ENCODE results near the gene SND1. TPM values are rescaled to one million over a fixed set of nuclear protein-coding genes. Genes with fewer than 3 reads are reported as not detected.

SND1 gene
- total RNA-seq, 1 donor from 2014 or later, result 232 TPM

DNA sequence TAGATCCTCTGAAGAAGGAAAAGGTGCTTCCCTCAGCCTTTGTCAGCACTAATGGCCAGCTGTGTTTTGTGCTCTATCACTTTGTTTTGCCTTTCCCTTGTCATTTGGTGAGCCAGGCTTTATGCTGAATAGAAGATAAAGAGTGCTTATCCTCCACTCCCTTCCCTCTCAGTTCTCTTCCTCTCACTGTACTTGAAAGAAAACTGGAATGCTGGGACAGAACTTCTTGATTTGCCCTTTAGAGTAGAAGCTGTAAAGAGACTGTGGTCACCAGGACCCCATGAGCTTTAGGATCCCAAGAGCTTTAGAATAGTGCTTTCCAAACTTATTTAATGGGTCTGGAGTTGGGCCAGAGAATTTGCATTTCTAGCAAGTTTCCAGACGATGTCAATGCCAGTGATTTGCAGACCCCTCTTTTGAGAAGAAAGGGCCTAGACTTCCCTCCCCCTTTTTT is 297.8 kb downstream of the SND1 start:
- Histone ChIP-seq H3K27me3 (ENCODE audit: control insufficient read depth, insufficient read depth, low read length) (no peaks in the 10 kb centered on the region), H3K4me3 (ENCODE audit: low read depth, low read length) (no peak overlapping the region), H3K36me3 (ENCODE audit: control insufficient read depth, insufficient read depth, low read length) (no peaks in the 10 kb centered on the region)
- FAIRE-seq (no peak), DNase-seq (ENCODE audit: low read depth) (no peak)
- TF ChIP-seq CTCF (IDR thresholded peaks at IDR 0.05; ENCODE audit: insufficient read depth, low read length, severe bottlenecking), result no peak

GRCh38 chr7:127950233-127950935 is 298.4 kb downstream of the SND1 start:
- FAIRE-seq (no peak), DNase-seq (ENCODE audit: low read depth) (no peak)
- Histone ChIP-seq H3K36me3 (ENCODE audit: control insufficient read depth, insufficient read depth, low read length) (no peaks in the 10 kb centered on the region), H3K4me3 (ENCODE audit: low read depth, low read length) (no peak overlapping the region), H3K27me3 (ENCODE audit: control insufficient read depth, insufficient read depth, low read length) (no peaks in the 10 kb centered on the region)
- no peak for TF ChIP-seq CTCF (IDR thresholded peaks at IDR 0.05; ENCODE audit: insufficient read depth, low read length, severe bottlenecking)

DNA sequence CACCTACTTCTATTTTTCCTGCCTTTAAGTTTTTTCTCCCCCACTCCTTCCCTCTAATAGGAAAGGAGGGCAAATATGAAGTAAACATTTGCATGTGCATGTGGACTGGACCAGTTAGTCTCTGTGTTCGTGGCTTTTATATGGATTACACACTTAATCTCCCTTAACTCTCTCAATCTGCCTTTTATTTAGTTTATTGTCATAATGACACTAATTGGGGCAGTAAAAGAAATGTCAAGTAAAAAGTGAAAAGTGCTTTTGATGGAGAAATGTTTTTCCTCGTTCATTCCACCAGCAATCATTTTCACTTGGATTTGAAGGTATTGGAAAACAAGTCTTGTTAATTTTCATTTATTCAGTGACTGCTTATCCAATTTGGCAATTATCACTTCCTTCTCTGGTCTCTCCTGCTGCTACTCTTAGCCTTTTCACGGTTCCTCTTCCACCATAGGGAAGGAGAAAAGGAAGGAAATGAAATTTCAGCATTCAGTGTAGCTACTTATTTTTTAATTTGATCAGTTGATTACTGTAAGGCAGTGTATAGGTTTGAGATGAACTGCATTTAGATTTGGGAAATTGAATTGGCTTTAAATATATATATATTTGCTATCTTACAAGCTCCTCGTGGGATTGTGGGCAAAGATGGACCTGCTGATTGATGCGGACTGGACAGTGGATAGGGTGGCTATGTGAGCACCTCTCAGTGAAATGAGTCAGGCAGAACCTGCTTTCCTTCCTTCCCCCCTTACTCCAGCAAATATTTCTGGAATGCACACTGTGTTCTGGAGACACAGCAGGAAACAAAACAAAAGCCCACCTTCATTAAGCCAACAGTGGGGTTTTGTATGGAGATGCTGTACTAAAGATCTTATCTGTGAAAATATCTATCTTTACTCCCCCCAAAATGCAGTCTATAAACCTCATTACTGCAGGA is 301.7 kb downstream of the SND1 start:
- Histone ChIP-seq H3K27me3 (ENCODE audit: control insufficient read depth, insufficient read depth, low read length) (no peaks in the 10 kb centered on the region), H3K36me3 (ENCODE audit: control insufficient read depth, insufficient read depth, low read length) (no peaks in the 10 kb centered on the region), H3K4me3 (ENCODE audit: low read depth, low read length) (no peak overlapping the region)
- no peak for DNase-seq (ENCODE audit: low read depth)
- TF ChIP-seq CTCF (IDR thresholded peaks at IDR 0.05; ENCODE audit: insufficient read depth, low read length, severe bottlenecking), result no peak
- no peak for FAIRE-seq

- no peak overlapping the region for H3K4me3 ChIP-seq (ENCODE audit: low read depth, low read length)
- no peak for DNase-seq (ENCODE audit: low read depth)
- no peaks in the 10 kb centered on the region for H3K36me3 ChIP-seq (ENCODE audit: control insufficient read depth, insufficient read depth, low read length)
- H3K27me3 ChIP-seq (ENCODE audit: control insufficient read depth, insufficient read depth, low read length), result no peaks in the 10 kb centered on the region
- FAIRE-seq, result no peak
- TF ChIP-seq CTCF (IDR thresholded peaks at IDR 0.05; ENCODE audit: insufficient read depth, low read length, severe bottlenecking), result no peak
Observed at GRCh38 chr7:127954357-127954748, 302.4 kb downstream of the SND1 start.

DNA sequence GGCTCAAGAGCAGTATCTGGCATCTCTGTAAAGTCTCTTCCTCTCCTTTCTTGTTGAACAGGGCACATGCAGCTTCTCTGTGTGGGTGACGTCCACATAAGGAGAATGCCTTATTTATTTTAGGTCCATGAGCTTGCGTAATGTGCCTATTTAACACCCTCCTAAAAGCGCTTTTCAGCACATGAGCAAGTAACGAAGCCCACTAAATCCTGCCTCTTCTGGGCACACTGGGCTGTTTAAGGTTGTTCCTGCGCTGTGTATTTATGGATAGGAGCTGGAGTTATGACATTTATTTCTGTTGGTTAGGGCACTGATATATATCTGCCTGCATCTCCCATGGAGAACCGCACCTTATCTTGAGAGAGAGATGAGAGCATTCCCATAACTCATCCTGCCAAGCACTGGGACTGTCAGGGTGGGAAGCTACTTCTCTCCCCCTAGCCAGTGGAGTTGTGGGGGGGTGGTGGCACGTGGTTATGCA is 303.1 kb downstream of the SND1 start:
- TF ChIP-seq CTCF (IDR thresholded peaks at IDR 0.05; ENCODE audit: insufficient read depth, low read length, severe bottlenecking), result no peak
- DNase-seq (ENCODE audit: low read depth) (no peak), FAIRE-seq (no peak)
- no peaks in the 10 kb centered on the region for H3K27me3 ChIP-seq (ENCODE audit: control insufficient read depth, insufficient read depth, low read length)
- H3K4me3 ChIP-seq (ENCODE audit: low read depth, low read length), result no peak overlapping the region
- no peaks in the 10 kb centered on the region for H3K36me3 ChIP-seq (ENCODE audit: control insufficient read depth, insufficient read depth, low read length)

All from bronchial epithelial cell (primary cell).